Left ventricle myocardium inferior (tissue), 1 donor: Measurements from ENCODE around the gene APBA1. TPM values are rescaled to one million over a fixed set of nuclear protein-coding genes. Genes with fewer than 3 reads are reported as not detected.

Source experiments
- DNase-seq: peaks from one replicate; pipeline ENCODE4 v3.0.0-alpha.2; 2020
- H3K27ac ChIP-seq: fragments of 200-600 bp; replicated peaks from 2 replicates; pipeline ENCODE4 v1.8.0; 2021
- H3K27me3 ChIP-seq: fragments of 200-600 bp; 2 replicates; pipeline ENCODE4 v1.8.0; 2021; ENCODE audit warnings: low read depth
- H3K36me3 ChIP-seq: fragments of 200-600 bp; 2 replicates; pipeline ENCODE4 v1.8.0; 2021
- H3K4me1 ChIP-seq: fragments of 200-600 bp; 2 replicates; pipeline ENCODE4 v1.8.0; 2021
- H3K4me3 ChIP-seq: fragments of 200-600 bp; 2 replicates; pipeline ENCODE4 v1.8.0; 2021; ENCODE audit warnings: mild to moderate bottlenecking, moderate library complexity
- H3K9me3 ChIP-seq: fragments of 200-600 bp; replicated peaks from 2 replicates; pipeline ENCODE4 v1.8.0; 2021
- CTCF ChIP-seq: fragments of 200-600 bp; IDR thresholded peaks from 2 replicates; pipeline ENCODE4 v1.8.0; 2021; ENCODE audit warnings: antibody characterized with exemption, mild to moderate bottlenecking, borderline replicate concordance
- intact Hi-C: fragments of 100-400 bp; cut with micrococcal nuclease; formaldehyde crosslinking; loops from one replicate; pipeline ENCODE4 v1.11.0; 2022
- total RNA-seq: library from RNA; stranded (reverse); fragmentation: NEBNext Ultra II Directional; extraction: Animal tissue kit (Norgen Biotek cat#: 25700); gene quantifications from one replicate; pipeline ENCODE4 v1.2.1, GENCODE V29; 2021
- donor health status: DM: no; HTN: yes; CAD: no; lungs with severe emphysema.

Gene APBA1
- total RNA-seq, 1 donor from 2014 or later = 3.0 TPM

GRCh38 chr9:69647804-69648203, 24.4 kb downstream of the APBA1 start:
- no peak overlapping the region for H3K27ac ChIP-seq
- DNase-seq = no peak
- H3K4me1 ChIP-seq = no peaks in the 10 kb centered on the region
- H3K27me3 ChIP-seq = no peaks in the 10 kb centered on the region
- no peaks in the 10 kb centered on the region for H3K36me3 ChIP-seq
- TF ChIP-seq CTCF = no peak
- no peak overlapping the region for H3K4me3 ChIP-seq
- intact Hi-C loops = no loop called here
- H3K9me3 ChIP-seq = no peaks in the 10 kb centered on the region

- Histone ChIP-seq H3K27ac (no peak overlapping the region), H3K27me3 (no peaks in the 10 kb centered on the region), H3K4me3 (no peak overlapping the region), H3K4me1 (no peaks in the 10 kb centered on the region), H3K36me3 (no peaks in the 10 kb centered on the region), H3K9me3 (peaks cover 6% of the 10 kb centered on the region)
- intact Hi-C loops = no loop called here
- no peak for DNase-seq
- TF ChIP-seq CTCF = no peak
Observed at GRCh38 chr9:69646810-69647209, 25.4 kb downstream of the APBA1 start.

GRCh38 chr9:69645488-69645887, 26.7 kb downstream of the APBA1 start:
- intact Hi-C loops = no loop called here
- H3K27ac ChIP-seq = no peak overlapping the region
- no peaks in the 10 kb centered on the region for H3K36me3 ChIP-seq
- no peaks in the 10 kb centered on the region for H3K4me1 ChIP-seq
- H3K4me3 ChIP-seq = no peak overlapping the region
- no peak for DNase-seq
- H3K9me3 ChIP-seq = peaks cover 12% of the 10 kb centered on the region
- TF ChIP-seq CTCF = no peak
- H3K27me3 ChIP-seq = no peaks in the 10 kb centered on the region

- H3K27me3 ChIP-seq = no peaks in the 10 kb centered on the region
- H3K9me3 ChIP-seq = peaks cover 12% of the 10 kb centered on the region
- DNase-seq = no peak
- H3K4me3 ChIP-seq = no peak overlapping the region
- no peak overlapping the region for H3K27ac ChIP-seq
- H3K36me3 ChIP-seq = no peaks in the 10 kb centered on the region
- intact Hi-C loops = no loop called here
- peaks cover under 1% of the 10 kb centered on the region for H3K4me1 ChIP-seq
- no peak for TF ChIP-seq CTCF
Observed at GRCh38 chr9:69643098-69643497, 29.1 kb downstream of the APBA1 start.

- Histone ChIP-seq H3K27me3 (no peaks in the 10 kb centered on the region), H3K4me1 (peaks cover 4% of the 10 kb centered on the region), H3K4me3 (no peak overlapping the region), H3K27ac (no peak overlapping the region), H3K9me3 (peaks cover 12% of the 10 kb centered on the region), H3K36me3 (no peaks in the 10 kb centered on the region)
- intact Hi-C loops = no loop called here
- DNase-seq = no peak
- TF ChIP-seq CTCF = no peak
Observed at GRCh38 chr9:69637817-69638200, 34.4 kb downstream of the APBA1 start.
